ENCODE measurements around the gene USP24.

- no peak for TF ChIP-seq CTCF (IDR thresholded peaks at IDR 0.05; ENCODE audit: low read depth, low read length)
- TF ChIP-seq EZH2phosphoT487 (IDR thresholded peaks at IDR 0.05; ENCODE audit: low read depth) = no peak
These were observed 154.8 kb downstream of the USP24 start for GRCh38 chr1:55060133-55060999.
